Stromal cell of bone marrow (primary cell): ENCODE measurements around the gene SERPINI1.

Experiments
- DNase-seq: peaks from one replicate; pipeline ENCODE4 v3.0.0-alpha.2; 2012; ENCODE audit warnings: low read depth

SERPINI1 gene

GRCh38 chr3:167735233-167736138, at the start of gene SERPINI1:
Gene SERPINI1, plus strand, starts transcription at chr3:167735721. Its CDS starts 53,408 bp downstream, at chr3:167789129.
- peak; percentile 85 for DNase-seq

DNA sequence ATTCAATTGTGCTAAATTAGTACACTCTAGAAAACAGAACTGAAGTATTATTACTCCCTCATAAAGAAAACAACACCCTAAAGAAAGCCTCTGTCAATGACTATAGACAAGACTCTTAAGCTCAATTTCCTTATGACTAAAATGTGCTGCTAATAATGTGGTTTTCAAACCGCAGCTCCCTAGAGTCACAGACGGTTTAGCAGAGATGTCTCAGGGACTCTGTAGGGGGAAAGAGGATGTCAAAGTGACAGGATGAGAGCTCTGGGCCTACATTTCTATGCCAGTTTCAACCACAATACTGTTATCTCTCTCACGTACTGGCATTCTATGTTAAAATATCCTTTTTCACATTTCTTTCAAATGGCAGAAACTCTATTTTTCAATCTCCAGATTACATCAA, 44.2 kb upstream of the SERPINI1 start:
- peak; percentile 9 for DNase-seq

GRCh38 chr3:167694121-167694520, 41.4 kb upstream of the SERPINI1 start:
- no peak for DNase-seq

DNA sequence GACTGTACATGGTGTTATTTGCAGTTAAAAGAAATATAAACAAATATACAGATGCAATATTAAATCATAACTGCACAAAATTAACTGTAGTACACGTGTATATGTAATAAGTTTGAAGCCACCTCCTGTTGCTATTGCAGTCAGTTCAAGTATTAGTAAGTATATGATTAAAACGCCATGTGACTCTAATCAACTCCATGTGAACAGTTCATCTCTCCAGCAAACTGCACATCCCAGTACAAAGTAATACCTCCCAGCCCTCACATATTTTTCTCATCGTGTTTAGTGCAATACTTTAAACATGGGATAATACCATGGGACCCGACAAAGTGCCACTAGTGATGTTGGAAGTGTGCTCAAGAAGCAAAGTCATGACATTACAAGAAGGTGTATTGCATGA, 35.5 kb upstream of the SERPINI1 start:
- no peak for DNase-seq

DNA sequence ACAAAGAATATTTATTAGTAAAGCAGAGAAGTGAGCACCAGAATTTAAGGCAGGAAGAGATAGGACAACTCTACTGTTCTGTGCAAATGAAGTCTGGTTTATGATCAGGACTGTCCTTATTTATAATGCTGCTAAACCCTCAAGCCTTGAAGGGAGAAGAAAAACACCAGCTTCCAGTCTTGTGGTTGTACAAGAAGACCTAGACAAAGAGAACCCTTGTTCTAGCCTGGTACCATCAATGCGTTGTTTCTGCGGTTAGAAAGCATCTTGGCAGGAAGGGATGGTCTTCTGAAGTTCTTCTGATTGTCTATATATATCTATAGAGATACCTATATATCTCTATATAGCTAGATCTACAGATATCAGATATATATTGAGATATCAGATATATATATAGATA, 34.6 kb upstream of the SERPINI1 start:
- DNase-seq: no peak

GRCh38 chr3:167705840-167706239, 29.7 kb upstream of the SERPINI1 start:
- no peak for DNase-seq

GRCh38 chr3:167709690-167710089, 25.8 kb upstream of the SERPINI1 start:
- no peak for DNase-seq

- no peak for DNase-seq
Observed at GRCh38 chr3:167710552-167710951, 25.0 kb upstream of the SERPINI1 start.

GRCh38 chr3:167711439-167711838, 24.1 kb upstream of the SERPINI1 start:
- no peak for DNase-seq

DNA sequence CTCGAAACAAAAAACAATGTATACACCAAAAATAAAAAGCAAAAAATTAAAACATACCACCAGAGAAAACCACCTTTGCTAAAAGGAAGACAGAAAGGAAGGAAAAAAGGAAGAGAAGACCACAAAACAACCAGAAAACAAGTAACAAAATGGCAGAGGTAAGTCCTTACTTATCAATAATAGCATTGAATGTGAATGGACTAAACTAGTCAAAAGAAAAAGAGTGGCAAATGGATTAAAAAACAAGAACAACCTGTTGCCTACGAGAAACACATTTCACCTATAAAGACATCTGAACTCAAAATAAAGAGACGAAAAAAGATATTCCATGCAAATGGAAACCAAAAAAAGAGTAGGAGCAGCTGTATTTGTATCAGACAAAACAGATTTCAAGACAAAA, 23.1 kb upstream of the SERPINI1 start:
- DNase-seq: no peak

GRCh38 chr3:167714871-167715270, 20.6 kb upstream of the SERPINI1 start:
- no peak for DNase-seq

DNA sequence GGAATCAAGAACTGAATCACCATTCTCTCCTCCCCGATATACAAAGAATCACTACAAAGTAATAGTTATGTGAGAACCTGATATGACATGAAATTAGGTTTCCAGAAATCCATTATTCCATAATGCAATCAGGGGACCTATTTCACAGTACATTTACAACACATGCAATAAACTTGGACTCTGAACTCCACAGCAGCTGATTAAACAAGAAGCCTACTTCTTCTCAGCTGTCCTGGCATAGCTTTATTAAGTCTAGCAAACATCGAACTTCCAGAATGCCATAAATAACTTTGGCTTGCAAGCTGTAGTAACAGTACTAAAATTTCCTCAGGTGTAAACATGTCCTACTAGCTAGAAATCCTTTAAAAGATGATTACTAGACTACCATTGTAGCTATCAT, 18.6 kb upstream of the SERPINI1 start:
- DNase-seq: no peak

GRCh38 chr3:167718582-167718981, 16.9 kb upstream of the SERPINI1 start:
- DNase-seq: no peak

DNA sequence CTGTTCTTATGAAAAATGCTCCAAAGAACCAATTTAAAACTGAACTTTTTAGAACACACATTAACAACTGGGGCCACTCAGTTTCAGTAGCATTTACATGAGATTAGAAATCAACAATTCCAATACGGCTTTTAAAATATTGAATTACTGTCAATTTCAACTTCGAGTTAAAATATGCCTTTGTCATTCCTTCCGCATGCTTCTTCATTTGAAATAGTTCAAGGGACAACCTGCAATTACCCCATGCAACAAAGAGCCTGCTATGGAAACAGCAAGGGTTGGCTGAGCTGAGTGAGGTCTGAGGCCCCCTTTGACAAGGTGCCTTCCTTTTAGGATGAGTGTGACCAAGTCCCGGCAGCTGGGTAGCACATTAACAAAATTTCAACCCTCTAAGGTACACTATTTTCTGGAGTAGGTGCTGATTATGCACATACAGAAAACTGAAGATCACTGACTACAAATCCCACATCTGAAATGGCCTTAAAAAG, 12.5 kb upstream of the SERPINI1 start:
- no peak for DNase-seq

GRCh38 chr3:167723872-167724271, 11.6 kb upstream of the SERPINI1 start:
- no peak for DNase-seq

GRCh38 chr3:167728176-167728575, 7.3 kb upstream of the SERPINI1 start:
- peak; percentile 47 for DNase-seq

DNA sequence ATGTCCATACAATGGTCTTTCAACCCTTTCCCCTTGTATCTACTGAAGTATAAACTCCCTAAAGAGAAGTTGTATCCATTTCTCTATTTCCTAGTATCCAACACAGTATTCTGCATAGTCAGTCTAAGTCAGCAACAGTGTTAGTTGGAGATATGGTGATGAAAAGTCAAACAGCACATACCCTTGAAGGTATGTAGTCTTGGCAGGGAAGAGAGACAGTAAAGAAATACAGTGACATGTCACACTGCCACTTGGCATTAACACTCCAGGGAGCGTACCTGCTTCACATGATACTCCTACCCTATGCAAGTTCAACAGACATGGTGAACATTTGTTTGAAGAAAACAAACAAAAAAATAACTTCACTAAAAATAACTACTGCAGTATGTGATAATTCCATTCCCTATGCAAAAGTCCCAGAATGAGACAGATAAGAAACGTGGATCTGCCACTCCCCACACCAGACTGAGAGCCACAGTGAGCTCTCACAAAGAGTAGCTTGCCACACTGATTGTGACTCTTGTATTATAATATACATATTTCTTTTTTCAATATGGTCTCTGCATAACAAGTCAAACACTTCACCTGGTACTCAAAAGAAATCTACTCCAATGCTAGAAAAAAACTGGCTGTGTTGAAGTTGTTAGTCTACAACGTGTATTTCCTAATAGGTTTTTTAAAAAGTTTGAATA, 6.7 kb upstream of the SERPINI1 start:
- no peak for DNase-seq

DNA sequence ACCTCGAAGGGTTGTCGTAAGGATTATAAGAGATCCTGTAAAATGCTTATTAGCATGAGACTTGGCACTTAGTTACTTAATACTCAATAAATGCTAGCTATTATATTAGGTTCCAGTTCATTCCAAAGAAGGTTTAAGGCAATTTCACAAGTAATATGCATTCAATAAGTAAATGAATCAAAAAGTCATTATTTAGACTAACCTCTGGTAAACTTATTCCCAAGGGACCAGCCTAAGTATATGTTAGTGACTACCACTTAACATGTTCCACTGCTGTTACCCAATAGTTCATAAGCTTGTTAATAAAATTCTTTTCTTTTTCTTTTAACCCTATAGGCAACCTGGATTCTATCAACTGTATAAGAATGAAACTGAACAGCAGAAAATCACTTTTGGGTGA, 5.9 kb upstream of the SERPINI1 start:
- DNase-seq: no peak

DNA sequence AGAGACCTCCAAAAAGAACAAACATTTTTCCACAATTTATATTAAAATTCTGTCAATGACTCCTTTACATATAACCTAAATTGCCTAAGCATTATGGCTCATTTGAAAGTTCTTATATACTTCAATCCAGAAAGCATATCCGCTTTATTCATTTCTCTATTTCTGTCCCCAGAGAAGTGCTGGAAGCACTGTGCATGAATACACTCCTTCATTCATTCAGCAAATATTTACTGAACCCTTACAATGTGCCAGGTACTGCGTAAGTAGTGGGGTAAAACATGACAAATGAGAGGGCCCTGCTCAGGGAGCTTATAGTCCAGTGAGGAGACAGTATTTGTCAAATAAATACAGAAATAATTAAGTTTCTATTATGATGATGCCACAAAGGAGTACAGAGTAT, 4.1 kb upstream of the SERPINI1 start:
- DNase-seq: no peak

DNA sequence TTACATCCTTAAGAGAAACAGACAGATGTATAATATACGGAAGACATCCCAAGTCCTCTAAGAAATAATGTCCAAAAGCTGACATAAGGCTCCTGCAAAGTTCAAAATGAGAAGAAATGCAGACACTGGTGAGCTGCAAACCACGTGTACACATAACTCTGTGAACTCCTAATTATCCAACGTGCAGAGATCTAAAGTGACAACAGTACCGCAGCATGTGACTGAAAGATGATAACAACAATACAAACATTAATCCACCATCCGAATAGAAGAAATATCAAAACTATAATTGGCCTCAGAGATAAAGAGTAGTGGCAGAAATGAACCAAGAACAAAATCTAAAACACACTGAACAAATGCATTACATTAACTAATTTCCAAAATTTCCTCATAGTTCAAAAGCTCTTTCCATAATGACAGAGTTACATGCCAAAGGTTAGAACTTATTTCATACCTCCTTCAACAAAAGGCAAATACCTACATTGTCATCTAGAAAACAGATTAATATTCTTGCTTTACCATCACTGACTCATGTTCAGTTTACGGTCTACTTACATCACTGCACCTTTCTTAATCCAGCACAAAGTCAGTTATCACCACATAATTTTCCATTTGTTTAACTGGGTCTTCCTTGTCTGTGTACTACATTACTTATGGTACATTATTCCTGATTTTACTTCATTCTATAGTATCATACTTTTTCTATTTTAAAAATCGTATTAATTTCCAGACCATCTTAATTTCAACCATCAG, 3.0 kb upstream of the SERPINI1 start:
- no peak for DNase-seq

DNA sequence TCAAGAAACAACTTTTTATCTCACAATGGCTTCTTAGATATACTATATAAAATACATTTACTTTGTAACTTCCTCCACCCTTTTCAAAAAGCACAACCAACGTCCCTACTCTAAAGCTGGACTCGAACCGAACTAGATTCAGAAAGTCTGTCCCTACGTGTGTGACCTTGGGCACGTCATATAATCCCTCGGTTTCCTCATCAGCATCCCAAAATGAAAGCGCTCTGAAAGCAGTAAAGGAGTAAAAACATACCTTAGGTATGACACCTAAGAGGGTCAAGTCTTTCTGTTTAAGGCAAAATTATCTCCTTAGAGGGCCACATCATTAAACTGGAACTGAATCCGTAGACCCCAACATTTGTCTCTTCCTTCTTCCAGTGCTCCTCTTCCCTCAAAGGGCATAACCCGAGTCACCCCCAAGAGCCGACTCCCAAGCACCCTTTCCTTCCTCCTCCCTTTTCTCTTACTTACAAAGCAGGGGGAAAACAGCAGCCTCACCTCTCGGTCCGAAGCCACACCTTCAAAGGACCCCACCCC, 1.5 kb upstream of the SERPINI1 start:
- peak; percentile 2 for DNase-seq
